OCI-LY3 (cell line): Measurements from ENCODE around the gene BEGAIN.

Experiments used
- H2AFZ ChIP-seq: fragments of 200-600, 300-600 bp; shearing (Covaris generic); 2 replicates; pipeline ENCODE4 v1.6.0; 2014; ENCODE audit warnings: antibody characterized with exemption, low read depth, low read length
- H3K27ac ChIP-seq: fragments of 200-600, 300-600 bp; sonication (generic); 2 replicates; pipeline ENCODE4 v1.5.1; 2014; ENCODE audit warnings: mild to moderate bottlenecking, low read length, moderate library complexity, mixed read lengths
- H3K27me3 ChIP-seq: fragments of 200-600, 300-600 bp; sonication (generic); 2 replicates; pipeline ENCODE4 v1.6.1; 2014; ENCODE audit warnings: low read depth, low read length, mixed read lengths
- H3K36me3 ChIP-seq: fragments of 200-600, 300-600 bp; sonication (generic); replicated peaks from 2 replicates; pipeline ENCODE3; 2014; ENCODE audit warnings: low read depth, low read length, mixed read lengths
- H3K4me1 ChIP-seq: fragments of 300-600, 200-600 bp; sonication (generic); 2 replicates; pipeline ENCODE4 v1.6.1; 2014; ENCODE audit warnings: low read length, mixed read lengths
- H3K4me2 ChIP-seq: fragments of 200-600, 300-600 bp; sonication (generic); 2 replicates; pipeline ENCODE4 v1.6.1; 2014; ENCODE audit warnings: low read length, mixed read lengths
- H3K4me3 ChIP-seq: fragments of 300-600, 200-600 bp; sonication (generic); 2 replicates; pipeline ENCODE4 v1.5.1; 2014; ENCODE audit warnings: antibody characterized with exemption, mild to moderate bottlenecking, low read length, moderate library complexity
- H3K79me2 ChIP-seq: fragments of 300-600, 200-600 bp; shearing (Covaris generic); 2 replicates; pipeline ENCODE4 v1.6.1; 2014; ENCODE audit warnings: mild to moderate bottlenecking, low read length, mixed read lengths
- H3K9ac ChIP-seq: fragments of 300-600, 200-600 bp; shearing (Covaris generic); 2 replicates; pipeline ENCODE4 v1.6.0; 2014; ENCODE audit warnings: mild to moderate bottlenecking, low read length, moderate library complexity
- H3K9me3 ChIP-seq: fragments of 200-600, 300-600 bp; shearing (Covaris generic); 2 replicates; pipeline ENCODE4 v1.6.1; 2014; ENCODE audit warnings: low read length, mixed read lengths; ENCODE audit not compliant: insufficient read depth
- H4K20me1 ChIP-seq: fragments of 200-600, 300-600 bp; sonication (generic); 2 replicates; pipeline ENCODE4 v1.6.1; 2016; ENCODE audit warnings: low read length, mixed read lengths; ENCODE audit not compliant: insufficient read depth
- EZH2phosphoT487 ChIP-seq: fragments of 200-600 bp; shearing (Covaris generic); IDR thresholded peaks from 2 replicates; pipeline ENCODE4 v1.6.1; 2018; ENCODE audit warnings: antibody characterized with exemption, mixed run types, low read depth
- TF ChIP-seq, protein P1 (sequence below): fragments of 200-600, 300-600 bp; sonication (generic); IDR thresholded peaks from 2 replicates; pipeline ENCODE4 v1.5.1; 2014; ENCODE audit warnings: antibody characterized with exemption, low read length, low read depth

BEGAIN gene

GRCh38 chr14:100564512-100564911 lies 22.7 kb downstream of the BEGAIN start:
- no peaks in the 10 kb centered on the region; the same call in 1 of the 2 replicates for H3K27me3 ChIP-seq
- no peaks in the 10 kb centered on the region for H3K36me3 ChIP-seq
- no peaks in the 10 kb centered on the region for H3K9me3 ChIP-seq
- H4K20me1 ChIP-seq: no peaks in the 10 kb centered on the region
- H3K79me2 ChIP-seq: no peaks in the 10 kb centered on the region
- H3K4me2 ChIP-seq: no peak overlapping the region
- no peak overlapping the region for H2AFZ ChIP-seq
- no peak overlapping the region for H3K9ac ChIP-seq
- no peak overlapping the region for H3K4me3 ChIP-seq
- TF ChIP-seq EZH2phosphoT487: no peak
- TF ChIP-seq, protein P1, sequence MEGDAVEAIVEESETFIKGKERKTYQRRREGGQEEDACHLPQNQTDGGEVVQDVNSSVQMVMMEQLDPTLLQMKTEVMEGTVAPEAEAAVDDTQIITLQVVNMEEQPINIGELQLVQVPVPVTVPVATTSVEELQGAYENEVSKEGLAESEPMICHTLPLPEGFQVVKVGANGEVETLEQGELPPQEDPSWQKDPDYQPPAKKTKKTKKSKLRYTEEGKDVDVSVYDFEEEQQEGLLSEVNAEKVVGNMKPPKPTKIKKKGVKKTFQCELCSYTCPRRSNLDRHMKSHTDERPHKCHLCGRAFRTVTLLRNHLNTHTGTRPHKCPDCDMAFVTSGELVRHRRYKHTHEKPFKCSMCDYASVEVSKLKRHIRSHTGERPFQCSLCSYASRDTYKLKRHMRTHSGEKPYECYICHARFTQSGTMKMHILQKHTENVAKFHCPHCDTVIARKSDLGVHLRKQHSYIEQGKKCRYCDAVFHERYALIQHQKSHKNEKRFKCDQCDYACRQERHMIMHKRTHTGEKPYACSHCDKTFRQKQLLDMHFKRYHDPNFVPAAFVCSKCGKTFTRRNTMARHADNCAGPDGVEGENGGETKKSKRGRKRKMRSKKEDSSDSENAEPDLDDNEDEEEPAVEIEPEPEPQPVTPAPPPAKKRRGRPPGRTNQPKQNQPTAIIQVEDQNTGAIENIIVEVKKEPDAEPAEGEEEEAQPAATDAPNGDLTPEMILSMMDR: no peak
- H3K4me1 ChIP-seq: peaks cover 62% of the 10 kb centered on the region
- H3K27ac ChIP-seq: no peak overlapping the region

- H3K27me3 ChIP-seq: no peaks in the 10 kb centered on the region; the same call in 1 of the 2 replicates
- H3K79me2 ChIP-seq: no peaks in the 10 kb centered on the region
- no peaks in the 10 kb centered on the region for H4K20me1 ChIP-seq
- no peaks in the 10 kb centered on the region for H3K9me3 ChIP-seq
- no peak overlapping the region for H3K27ac ChIP-seq
- no peak overlapping the region for H3K4me3 ChIP-seq
- no peaks in the 10 kb centered on the region for H3K36me3 ChIP-seq
- H3K4me2 ChIP-seq: peak overlapping the region; percentile 30
- H3K9ac ChIP-seq: no peak overlapping the region
- TF ChIP-seq, protein P1: no peak
- TF ChIP-seq EZH2phosphoT487: no peak
- peaks cover 67% of the 10 kb centered on the region for H3K4me1 ChIP-seq
- H2AFZ ChIP-seq: no peak overlapping the region
Measured at GRCh38 chr14:100562751-100563150, 24.5 kb downstream of the BEGAIN start.

DNA sequence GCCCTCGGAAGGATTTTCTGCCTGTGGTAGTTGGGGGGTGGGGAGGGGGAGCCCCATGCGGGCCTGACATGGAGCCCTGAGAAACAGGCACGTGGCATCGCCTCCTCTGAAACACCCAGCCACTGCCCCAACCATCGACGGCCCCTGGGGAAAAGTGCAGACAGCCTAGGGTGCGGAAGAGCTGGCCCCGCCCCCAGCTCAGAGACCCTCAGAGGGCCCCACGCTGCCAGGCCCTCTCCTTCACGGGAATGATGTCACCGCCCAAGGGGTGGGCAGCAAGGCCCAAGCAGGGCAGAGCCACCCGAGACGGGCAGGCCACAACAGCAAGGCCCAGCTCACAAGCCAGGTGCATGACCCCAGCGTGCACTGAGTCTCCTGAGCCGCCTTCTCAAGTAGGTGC lies 26.2 kb downstream of the BEGAIN start:
- no peak for TF ChIP-seq EZH2phosphoT487
- TF ChIP-seq, protein P1: no peak
- H4K20me1 ChIP-seq: no peaks in the 10 kb centered on the region
- H3K4me1 ChIP-seq: peaks cover 69% of the 10 kb centered on the region
- H3K27me3 ChIP-seq: no peaks in the 10 kb centered on the region; the same call in 1 of the 2 replicates
- no peak overlapping the region for H3K4me3 ChIP-seq
- H3K9ac ChIP-seq: no peak overlapping the region
- no peaks in the 10 kb centered on the region for H3K79me2 ChIP-seq
- no peaks in the 10 kb centered on the region for H3K9me3 ChIP-seq
- H3K4me2 ChIP-seq: peak overlapping the region; percentile 18
- H2AFZ ChIP-seq: no peak overlapping the region
- H3K27ac ChIP-seq: no peak overlapping the region
- H3K36me3 ChIP-seq: no peaks in the 10 kb centered on the region

GRCh38 chr14:100560471-100560870 lies 26.7 kb downstream of the BEGAIN start:
- no peaks in the 10 kb centered on the region for H3K79me2 ChIP-seq
- no peak overlapping the region for H3K9ac ChIP-seq
- TF ChIP-seq, protein P1: no peak
- TF ChIP-seq EZH2phosphoT487: no peak
- no peaks in the 10 kb centered on the region for H4K20me1 ChIP-seq
- H3K4me3 ChIP-seq: no peak overlapping the region
- H3K4me2 ChIP-seq: peak overlapping the region; percentile 18
- H2AFZ ChIP-seq: no peak overlapping the region
- H3K4me1 ChIP-seq: peaks cover 68% of the 10 kb centered on the region
- no peaks in the 10 kb centered on the region; the same call in 1 of the 2 replicates for H3K27me3 ChIP-seq
- H3K27ac ChIP-seq: no peak overlapping the region
- no peaks in the 10 kb centered on the region for H3K36me3 ChIP-seq
- H3K9me3 ChIP-seq: no peaks in the 10 kb centered on the region
